Bladder microvascular endothelial cell (primary cell): ENCODE measurements around the gene B2M. TPM values are rescaled to one million over a fixed set of nuclear protein-coding genes. Genes with fewer than 3 reads are reported as not detected.

ENCODE experiments used
- total RNA-seq: library from RNA; depleted of rRNA; stranded (reverse); fragments of >200 nt; gene quantifications from 2 replicates; pipeline ENCODE4 v1.2.3, GENCODE V29; 2014

B2M gene
- total RNA-seq = 2,993 and 3,532 TPM in 2 replicates

DNA sequence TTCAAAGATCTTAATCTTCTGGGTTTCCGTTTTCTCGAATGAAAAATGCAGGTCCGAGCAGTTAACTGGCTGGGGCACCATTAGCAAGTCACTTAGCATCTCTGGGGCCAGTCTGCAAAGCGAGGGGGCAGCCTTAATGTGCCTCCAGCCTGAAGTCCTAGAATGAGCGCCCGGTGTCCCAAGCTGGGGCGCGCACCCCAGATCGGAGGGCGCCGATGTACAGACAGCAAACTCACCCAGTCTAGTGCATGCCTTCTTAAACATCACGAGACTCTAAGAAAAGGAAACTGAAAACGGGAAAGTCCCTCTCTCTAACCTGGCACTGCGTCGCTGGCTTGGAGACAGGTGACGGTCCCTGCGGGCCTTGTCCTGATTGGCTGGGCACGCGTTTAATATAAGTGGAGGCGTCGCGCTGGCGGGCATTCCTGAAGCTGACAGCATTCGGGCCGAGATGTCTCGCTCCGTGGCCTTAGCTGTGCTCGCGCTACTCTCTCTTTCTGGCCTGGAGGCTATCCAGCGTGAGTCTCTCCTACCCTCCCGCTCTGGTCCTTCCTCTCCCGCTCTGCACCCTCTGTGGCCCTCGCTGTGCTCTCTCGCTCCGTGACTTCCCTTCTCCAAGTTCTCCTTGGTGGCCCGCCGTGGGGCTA is at the start of gene B2M, which contains the start of gene PATL2:
Gene B2M (plus strand): TSS at position 422 of the 647 bp plus-strand sequence. CDS start 30 bp downstream, at position 452.
Gene PATL2 (minus strand): TSS at position 228 of the 647 bp plus-strand sequence. CDS start 34,833 bp downstream, outside the sequence.

DNA sequence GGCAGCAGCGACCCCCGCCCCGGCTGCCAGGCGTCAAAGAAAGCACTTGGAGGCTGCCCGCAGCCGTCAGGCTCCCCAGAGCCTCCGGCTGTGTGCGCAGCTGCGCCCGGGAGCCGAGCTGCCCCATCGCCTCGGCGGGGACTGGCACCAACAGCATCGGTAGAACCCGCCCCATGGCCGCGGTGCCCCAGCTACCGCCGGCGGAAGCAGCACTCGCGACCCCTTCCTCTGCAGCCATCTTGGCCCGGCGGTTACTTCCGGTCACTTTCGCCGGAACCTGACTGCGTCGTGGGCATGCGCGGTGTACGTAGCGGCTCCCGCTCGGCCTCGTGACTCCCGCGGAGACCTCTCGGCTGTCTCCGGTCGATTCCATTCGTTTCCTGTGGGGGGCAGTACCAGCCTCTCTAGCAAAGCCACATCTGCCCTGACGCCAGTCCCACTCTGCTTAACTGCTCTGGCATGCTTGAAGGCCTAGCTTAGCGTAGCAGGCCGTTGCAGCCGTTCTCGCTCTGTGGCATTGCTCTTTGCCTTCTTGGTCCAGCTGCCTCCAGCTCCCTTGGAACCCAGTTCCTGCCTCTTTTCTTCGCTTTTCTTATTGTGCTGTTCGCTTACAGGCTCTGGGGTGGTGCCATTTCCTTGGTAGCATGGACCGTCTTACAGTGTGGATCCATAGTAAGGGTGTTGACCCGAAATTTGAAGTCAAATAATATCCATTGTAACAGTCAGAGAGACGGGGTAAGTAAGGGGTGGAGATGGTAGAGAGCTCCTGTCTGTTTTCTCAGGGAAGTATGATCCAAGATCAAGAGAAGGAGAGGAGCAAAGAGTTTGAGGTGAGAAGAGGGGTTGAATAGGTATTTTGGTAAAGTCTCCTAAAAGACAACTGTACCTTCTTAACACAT is 47.7 kb upstream of the B2M start, which contains the start of gene SPG11:
Gene SPG11 (minus strand): TSS at position 253 of the 899 bp plus-strand sequence. CDS start 15 bp downstream, at position 238.

DNA sequence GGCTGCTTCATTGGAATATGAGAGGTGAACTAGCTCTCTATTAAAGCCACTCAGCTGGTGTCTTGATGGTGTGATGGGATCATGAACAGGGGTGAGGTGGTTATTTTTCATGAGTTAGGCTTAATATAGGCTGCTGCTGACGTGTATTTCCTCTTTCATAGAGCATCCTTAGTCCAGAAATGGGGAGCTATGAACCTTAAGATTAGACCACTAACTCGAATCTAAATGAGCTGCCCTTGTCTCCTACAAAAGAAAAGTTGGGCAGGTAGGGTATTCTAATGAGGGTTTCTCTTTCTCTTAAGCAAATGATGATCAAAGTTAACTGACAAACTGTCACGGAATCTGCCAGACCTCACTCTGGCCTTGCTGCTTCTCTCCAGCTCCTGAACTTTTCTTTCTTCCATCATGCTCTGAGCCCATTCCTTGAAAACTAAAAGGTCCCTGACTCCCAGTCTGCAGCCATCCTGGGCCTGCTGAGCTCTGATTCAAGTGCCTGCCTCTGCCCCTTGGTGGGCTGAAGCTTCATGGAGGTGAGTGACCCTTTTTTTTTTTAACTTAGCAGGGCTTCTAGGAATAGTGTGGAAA is 25.0 kb downstream of the B2M start, which contains the start of gene TRIM69:
Gene TRIM69 (plus strand): TSS at position 348 of the 585 bp plus-strand sequence. CDS start 177 bp downstream, at position 525.

Other genes with a start within 250 kb of the B2M start
- 32.2 and 67.7 TPM in 2 replicates for gene EIF3J, start 174.4 kb upstream of the B2M start, total RNA-seq
- gene SPG11, start 47.9 kb upstream of the B2M start, total RNA-seq = 24.6 and 63.8 TPM in 2 replicates
- 0.06 and 0.16 TPM in 2 replicates for gene PATL2, start 194 bp upstream of the B2M start, total RNA-seq
- 9.4 and 13.7 TPM in 2 replicates for gene TRIM69, start 25.0 kb downstream of the B2M start, total RNA-seq
- not detected in 2 replicates for gene TERB2, start 245.2 kb downstream of the B2M start, total RNA-seq